ENCODE data around the gene ARMH4.

GRCh38 chr14:58118097-58118815, 33.8 kb downstream of the ARMH4 start:
- no peak for TF ChIP-seq POLR2AphosphoS5 (IDR thresholded peaks at IDR 0.05; ENCODE audit: low read depth, low read length)
- TF ChIP-seq SIN3A (IDR thresholded peaks at IDR 0.05; ENCODE audit: borderline replicate concordance, insufficient read depth, low read length) = no peak
- TF ChIP-seq TAF1 (IDR thresholded peaks at IDR 0.05; ENCODE audit: borderline replicate concordance, insufficient read depth, low read length) = no peak
